Neuronal stem cell (in vitro differentiated cells): ENCODE measurements around the gene HSPB1.

Experiments used
- DNase-seq: peaks from one replicate; pipeline ENCODE4 v3.0.0-alpha.2; 2013; ENCODE audit warnings: low spot score
- H2AFZ ChIP-seq: one replicate; pipeline ENCODE4 v1.6.1; 2013; ENCODE audit warnings: mild to moderate bottlenecking, low read length, inconsistent platforms
- H2AK5ac ChIP-seq: 2 replicates; pipeline ENCODE4 v1.6.1; 2013; ENCODE audit warnings: low read depth, mild to moderate bottlenecking, inconsistent platforms, low read length, moderate library complexity, mixed read lengths
- H2BK120ac ChIP-seq: 2 replicates; pipeline ENCODE4 v1.6.1; 2013; ENCODE audit warnings: low read depth, mild to moderate bottlenecking, inconsistent platforms, low read length, moderate library complexity, mixed read lengths
- H2BK12ac ChIP-seq: one replicate; pipeline ENCODE4 v1.6.1; 2013; ENCODE audit warnings: low read length, inconsistent platforms
- H2BK15ac ChIP-seq: 2 replicates; pipeline ENCODE4 v1.6.1; 2013; ENCODE audit warnings: mild to moderate bottlenecking, low read length, inconsistent platforms, mixed read lengths
- H2BK5ac ChIP-seq: one replicate; pipeline ENCODE4 v1.6.1; 2013; ENCODE audit warnings: inconsistent platforms, mild to moderate bottlenecking, low read length, moderate library complexity
- H3K14ac ChIP-seq: one replicate; pipeline ENCODE4 v1.6.1; 2013; ENCODE audit warnings: low read length, inconsistent platforms
- H3K18ac ChIP-seq: 2 replicates; pipeline ENCODE4 v1.6.1; 2013; ENCODE audit warnings: low read length, inconsistent platforms
- H3K23ac ChIP-seq: 2 replicates; pipeline ENCODE4 v1.6.1; 2013; ENCODE audit warnings: low read depth, mild to moderate bottlenecking, mixed read lengths, low read length, inconsistent platforms; ENCODE audit not compliant: poor library complexity
- H3K27ac ChIP-seq: replicated peaks from 3 replicates; pipeline ENCODE4 v1.5.1; 2013; ENCODE audit warnings: low read length, inconsistent platforms
- H3K27me3 ChIP-seq, 3 experiments: 2 replicates each; pipeline ENCODE4 v1.6.1; 2013; ENCODE audit warnings: low read length in 3 of 3, mild to moderate bottlenecking in 2 of 3, inconsistent platforms in 1 of 3, low read depth in 1 of 3, mixed read lengths in 1 of 3, moderate library complexity in 1 of 3; ENCODE audit not compliant: control insufficient read depth in 3 of 3, insufficient read depth in 3 of 3
- H3K36me3 ChIP-seq, 2 donors: replicated peaks in 1 of 2; 2 replicates each; pipeline ENCODE4 v1.6.1; 2013; ENCODE audit warnings: low read length in 2 of 2; ENCODE audit not compliant: control insufficient read depth in 2 of 2, insufficient read depth in 2 of 2
- H3K4ac ChIP-seq: 2 replicates; pipeline ENCODE4 v1.6.1; 2013; ENCODE audit warnings: inconsistent platforms, mild to moderate bottlenecking, low read length, moderate library complexity
- H3K4me1 ChIP-seq, 2 donors: 1 replicate in 1 of 2; 2 replicates in 1 of 2; pipeline ENCODE4 v1.6.1; 2013; ENCODE audit warnings: low read length in 2 of 2, low read depth in 1 of 2; ENCODE audit not compliant: control insufficient read depth in 2 of 2, insufficient read depth in 1 of 2
- H3K4me2 ChIP-seq: one replicate; pipeline ENCODE4 v1.6.1; 2013; ENCODE audit warnings: mild to moderate bottlenecking, low read length, inconsistent platforms; ENCODE audit not compliant: insufficient read depth, poor library complexity, severe bottlenecking
- H3K4me3 ChIP-seq, 2 donors: 2 replicates each; pipeline ENCODE4 v1.5.1; 2013; ENCODE audit warnings: low read length in 2 of 2, mild to moderate bottlenecking in 2 of 2, inconsistent platforms in 1 of 2, moderate library complexity in 1 of 2
- H3K79me1 ChIP-seq: one replicate; pipeline ENCODE4 v1.6.1; 2013; ENCODE audit warnings: low read depth, mild to moderate bottlenecking, inconsistent platforms, low read length, moderate library complexity
- H3K9ac ChIP-seq: one replicate; pipeline ENCODE4 v1.6.1; 2013; ENCODE audit warnings: mild to moderate bottlenecking, low read depth, low read length, inconsistent platforms; ENCODE audit not compliant: poor library complexity
- H3K9me3 ChIP-seq, 2 donors: replicated peaks in 1 of 2; 2 replicates each; pipeline versions ENCODE3 to v1.6.1; 2013; ENCODE audit warnings: low read length in 2 of 2, mild to moderate bottlenecking in 2 of 2, inconsistent platforms in 1 of 2, low read depth in 1 of 2, mixed read lengths in 1 of 2, moderate library complexity in 1 of 2; ENCODE audit not compliant: control insufficient read depth in 2 of 2, insufficient read depth in 1 of 2
- H4K8ac ChIP-seq: one replicate; pipeline ENCODE4 v1.6.1; 2013; ENCODE audit warnings: low read depth, mild to moderate bottlenecking, inconsistent platforms, low read length, moderate library complexity
- H4K91ac ChIP-seq: one replicate; pipeline ENCODE4 v1.6.1; 2013; ENCODE audit warnings: low read length, low read depth, mild to moderate bottlenecking, inconsistent platforms; ENCODE audit not compliant: poor library complexity
- WGBS, 2 donors: extraction: QIAGEN DNeasy Blood & Tissue Kit; methylation state at CpG; one replicate each; pipeline ENCODE4 v1.1.7; 2013; ENCODE audit warnings: missing lambda C conversion rate in 2 of 2, mixed read lengths in 1 of 2; ENCODE audit not compliant: insufficient read length in 2 of 2, insufficient replicate concordance in 1 of 2; ENCODE audit errors: extremely low coverage in 2 of 2; 5-methylcytosine and 5-hydroxymethylcytosine counted together

Gene HSPB1

DNA sequence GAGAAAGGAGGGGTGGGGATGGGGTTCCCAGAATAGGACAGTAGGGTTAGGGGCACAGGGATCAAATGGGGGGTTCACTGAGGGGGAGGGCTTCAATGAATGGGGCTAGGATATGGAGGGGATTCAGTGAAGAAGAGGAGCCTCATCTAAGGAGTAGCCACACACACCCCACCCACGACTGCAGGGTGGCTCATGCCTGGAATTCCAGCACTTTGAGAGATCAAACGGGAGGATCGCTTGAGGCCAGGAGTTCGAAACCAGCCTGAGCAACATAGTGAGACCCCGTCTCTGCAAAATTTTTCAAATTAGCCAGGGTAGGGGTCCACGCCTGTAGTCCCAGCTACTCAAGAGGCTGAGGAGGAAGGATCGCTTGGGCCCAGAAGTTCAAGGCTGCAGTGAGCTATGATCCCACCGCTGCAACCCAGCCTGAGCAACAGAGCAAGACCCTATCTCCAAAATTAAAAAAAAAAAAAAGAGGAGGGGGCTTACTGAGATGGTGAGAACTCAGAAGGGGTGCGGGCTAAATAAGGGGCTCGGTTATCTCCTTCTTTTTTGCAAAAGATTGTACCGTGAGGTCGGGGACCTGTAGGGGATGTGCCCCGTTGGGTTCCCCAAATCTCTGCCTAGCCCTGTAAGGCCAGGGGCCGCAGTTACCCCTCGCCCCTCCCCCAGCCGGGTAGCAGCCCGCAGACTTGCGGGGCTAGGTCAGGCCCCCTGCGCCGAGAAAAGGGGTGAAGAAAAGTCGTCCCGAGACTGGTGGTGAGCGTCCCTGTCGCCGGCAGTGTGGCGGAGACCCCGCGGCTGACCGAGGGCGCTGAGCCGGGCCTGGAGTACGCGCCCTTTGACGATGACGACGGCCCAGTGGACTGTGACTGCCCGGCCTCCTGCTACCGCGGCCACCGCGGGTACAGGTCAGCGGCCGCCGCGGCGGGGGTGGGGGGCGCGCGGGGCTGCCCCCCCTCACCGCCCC, 43.1 kb upstream of the HSPB1 start:
- H3K27ac ChIP-seq: no peak overlapping the region
- H3K27me3 ChIP-seq: no peaks in the 10 kb centered on the region
- H4K91ac ChIP-seq: peak overlapping the region; percentile 99
- H3K4me3 ChIP-seq: peak overlapping the region; percentile 54 to 83
- no peaks in the 10 kb centered on the region for H3K9me3 ChIP-seq
- peak overlapping the region; percentile 53 for H2BK5ac ChIP-seq
- peak overlapping the region; percentile 55 for H3K23ac ChIP-seq
- peak overlapping the region; percentile 97 for H3K14ac ChIP-seq
- peaks cover 3% of the 10 kb centered on the region for H3K79me1 ChIP-seq
- H2BK15ac ChIP-seq: peak overlapping the region; percentile 83
- H3K4me2 ChIP-seq: peak overlapping the region; percentile 91
- H2AFZ ChIP-seq: peak overlapping the region; percentile 96
- peaks cover 0 to 8% of the 10 kb centered on the region in 2 donors for H3K4me1 ChIP-seq
- H3K36me3 ChIP-seq: no peaks in the 10 kb centered on the region
- peak overlapping the region; percentile 99 for H3K18ac ChIP-seq
- no peak overlapping the region for H2BK12ac ChIP-seq
- H2BK120ac ChIP-seq: no peak overlapping the region
- peak overlapping the region; percentile 52 for H2AK5ac ChIP-seq
- WGBS, 2 donors: no CpG with 5 or more reads among the region's 50 CpGs
- H3K4ac ChIP-seq: peak overlapping the region; percentile 84
- DNase-seq: no peak
- H3K9ac ChIP-seq: peak overlapping the region; percentile 92
- H4K8ac ChIP-seq: peak overlapping the region; percentile 17

DNA sequence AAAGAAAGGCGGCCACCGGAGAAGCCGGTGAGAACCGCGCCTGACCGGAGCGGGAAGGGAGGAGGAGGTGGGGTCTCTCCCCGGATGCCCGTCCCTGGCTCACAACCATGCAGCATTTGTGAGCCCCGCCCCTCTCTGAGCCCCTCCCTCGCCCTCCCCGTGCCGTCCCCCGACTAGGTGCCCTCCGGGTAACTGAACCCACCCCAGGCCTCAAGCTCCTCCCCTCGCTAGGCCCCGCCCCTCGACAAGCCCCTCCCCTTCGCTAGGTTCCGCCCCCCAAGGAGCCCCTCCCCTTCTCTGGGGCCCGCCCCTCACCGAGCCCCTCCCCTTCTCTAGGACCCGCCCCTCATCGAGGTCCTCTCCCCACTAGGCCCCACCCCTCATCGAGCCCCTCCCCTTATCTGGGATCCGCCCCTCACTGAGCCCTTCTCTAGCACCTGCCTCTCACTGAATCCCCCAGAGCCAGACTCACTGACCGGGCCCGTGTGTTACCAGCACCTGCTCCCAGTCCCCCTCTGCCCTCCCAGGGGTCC, 42.2 kb upstream of the HSPB1 start:
- H2AK5ac ChIP-seq: no peak overlapping the region

DNA sequence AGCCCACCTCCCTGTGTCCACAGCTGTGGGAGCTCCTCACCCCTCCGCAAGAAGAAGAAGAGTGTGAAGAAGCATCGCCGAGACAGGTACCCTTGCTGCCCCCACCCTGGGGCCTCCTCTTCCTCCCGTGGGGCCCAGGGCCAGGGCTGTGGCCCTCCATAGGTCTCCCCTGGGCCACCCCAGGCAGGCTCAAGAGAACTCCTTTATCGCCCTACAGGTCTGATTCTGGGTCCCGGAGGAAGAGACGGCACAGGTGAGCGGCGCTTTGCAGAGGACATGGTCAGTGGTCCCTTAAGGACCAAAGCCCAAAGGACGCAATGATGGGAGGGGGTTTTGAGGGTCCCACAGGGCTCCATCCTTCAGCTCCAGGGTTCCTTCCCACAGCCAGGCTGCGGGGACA, 41.1 kb upstream of the HSPB1 start:
- H4K91ac ChIP-seq: no peak overlapping the region
- no peak for DNase-seq
- no peak overlapping the region for H3K14ac ChIP-seq
- H3K18ac ChIP-seq: no peak overlapping the region
- no peak overlapping the region for H3K23ac ChIP-seq
- H4K8ac ChIP-seq: no peak overlapping the region
- no peak overlapping the region for H3K4ac ChIP-seq
- WGBS, 2 donors: no CpG with 5 or more reads among the region's 11 CpGs
- H3K79me1 ChIP-seq: peaks cover 3% of the 10 kb centered on the region
- no peaks in the 10 kb centered on the region for H3K9me3 ChIP-seq
- no peak overlapping the region for H2BK120ac ChIP-seq
- H3K4me3 ChIP-seq: no peak overlapping the region
- H3K27me3 ChIP-seq: no peaks in the 10 kb centered on the region
- H3K4me2 ChIP-seq: no peak overlapping the region
- no peak overlapping the region for H2AK5ac ChIP-seq
- no peak overlapping the region for H2AFZ ChIP-seq
- H3K9ac ChIP-seq: no peak overlapping the region
- no peak overlapping the region for H2BK15ac ChIP-seq
- no peak overlapping the region for H2BK12ac ChIP-seq
- H3K36me3 ChIP-seq: no peaks in the 10 kb centered on the region
- H3K4me1 ChIP-seq: peaks cover 0 to 8% of the 10 kb centered on the region in 2 donors
- no peak overlapping the region for H3K27ac ChIP-seq
- no peak overlapping the region for H2BK5ac ChIP-seq

More for the DNA sequence above, 42.2 kb upstream of the HSPB1 start:
- Histone ChIP-seq H3K9ac (peak overlapping the region; percentile 54), H3K14ac (no peak overlapping the region), H2BK120ac (no peak overlapping the region), H2BK15ac (peak overlapping the region; percentile 25), H4K8ac (no peak overlapping the region), H2BK5ac (no peak overlapping the region), H3K36me3 (no peaks in the 10 kb centered on the region), H3K4me1 (peaks cover 0 to 8% of the 10 kb centered on the region in 2 donors), H3K23ac (peak overlapping the region; percentile 15), H3K9me3 (no peaks in the 10 kb centered on the region), H4K91ac (no peak overlapping the region), H3K4me3 (peak overlapping the region; percentile 54 to 83), H3K18ac (peak overlapping the region; percentile 96), H2BK12ac (no peak overlapping the region), H3K27ac (no peak overlapping the region), H2AFZ (peak overlapping the region; percentile 96), H3K4ac (no peak overlapping the region), H3K27me3 (no peaks in the 10 kb centered on the region), H3K79me1 (peaks cover 3% of the 10 kb centered on the region), H3K4me2 (peak overlapping the region; percentile 24)
- no CpG with 5 or more reads among the region's 28 CpGs for WGBS, 2 donors
- peak; percentile 92 for DNase-seq

DNA sequence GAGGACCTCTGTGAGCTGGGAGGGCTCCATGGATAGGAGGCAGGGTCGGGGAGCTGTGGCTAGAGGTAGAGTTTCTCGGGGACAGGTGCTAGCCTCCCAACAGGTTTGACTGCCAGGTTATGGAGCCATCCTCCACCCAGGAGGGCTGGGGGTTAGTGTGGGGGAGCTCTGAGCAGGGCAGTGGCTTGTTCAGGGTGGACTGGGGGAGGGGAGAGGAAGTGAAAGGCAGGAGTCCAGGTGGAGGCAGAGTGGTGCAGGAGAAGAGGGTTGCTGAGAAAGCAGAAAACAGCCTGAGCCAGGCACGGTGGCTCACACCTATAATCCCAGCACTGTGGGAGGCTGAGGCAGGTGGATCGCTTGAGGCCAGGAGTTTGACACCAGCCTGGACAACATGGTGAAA, 40.5 kb upstream of the HSPB1 start:
- H4K8ac ChIP-seq: no peak overlapping the region
- H3K23ac ChIP-seq: no peak overlapping the region
- WGBS, 2 donors: no CpG with 5 or more reads among the region's 4 CpGs
- peaks cover 3% of the 10 kb centered on the region for H3K79me1 ChIP-seq
- H2BK12ac ChIP-seq: no peak overlapping the region
- H2AK5ac ChIP-seq: no peak overlapping the region
- H3K4ac ChIP-seq: no peak overlapping the region
- no peak for DNase-seq
- H3K9me3 ChIP-seq: no peaks in the 10 kb centered on the region
- no peaks in the 10 kb centered on the region for H3K36me3 ChIP-seq
- no peak overlapping the region for H2BK120ac ChIP-seq
- H3K27me3 ChIP-seq: peaks cover 0 to 4% (median 4%) of the 10 kb centered on the region in 3 experiments
- H3K27ac ChIP-seq: no peak overlapping the region
- H3K18ac ChIP-seq: peak overlapping the region; percentile 57
- H2AFZ ChIP-seq: no peak overlapping the region
- H3K4me3 ChIP-seq: no peak overlapping the region
- no peak overlapping the region for H3K9ac ChIP-seq
- H3K4me2 ChIP-seq: no peak overlapping the region
- H3K4me1 ChIP-seq: peaks cover 0 to 8% of the 10 kb centered on the region in 2 donors
- no peak overlapping the region for H3K14ac ChIP-seq
- no peak overlapping the region for H4K91ac ChIP-seq
- no peak overlapping the region for H2BK5ac ChIP-seq
- H2BK15ac ChIP-seq: no peak overlapping the region
